BLaER1 (cell line): ENCODE measurements around the gene ZNF341.
A peak's percentile ranks its signal among the peaks of the same experiment; 100 is the strongest.

Experiments used
- H3K27ac ChIP-seq: shearing (Covaris generic); formaldehyde crosslinking; 2 replicates; pipeline ENCODE4 v1.8.1; 2022
- H3K27me3 ChIP-seq: shearing (Covaris generic); formaldehyde crosslinking; 2 replicates; pipeline ENCODE4 v1.8.1; 2022
- H3K36me3 ChIP-seq: shearing (Covaris generic); formaldehyde crosslinking; 2 replicates; pipeline ENCODE4 v1.8.1; 2022
- H3K4me1 ChIP-seq: shearing (Covaris generic); formaldehyde crosslinking; 2 replicates; pipeline ENCODE4 v1.8.1; 2022
- H3K4me2 ChIP-seq: shearing (Covaris generic); formaldehyde crosslinking; 2 replicates; pipeline ENCODE4 v1.8.1; 2022
- H3K4me3 ChIP-seq: shearing (Covaris generic); formaldehyde crosslinking; 2 replicates; pipeline ENCODE4 v1.8.1; 2022
- H3K9ac ChIP-seq: shearing (Covaris generic); formaldehyde crosslinking; 2 replicates; pipeline ENCODE4 v1.8.1; 2022
- H3K9me3 ChIP-seq: shearing (Covaris generic); formaldehyde crosslinking; 2 replicates; pipeline ENCODE4 v1.8.1; 2022
- H4K20me1 ChIP-seq: shearing (Covaris generic); formaldehyde crosslinking; 2 replicates; pipeline ENCODE4 v1.8.1; 2022
- Cebpa-rat ChIP-seq: shearing (Covaris generic); IDR thresholded peaks from 2 replicates; pipeline ENCODE4 v1.8.1; 2022

The ZNF341 gene

GRCh38 chr20:33701629-33702450 lies 30.0 kb upstream of the ZNF341 start:
- no peak overlapping the region for H3K27ac ChIP-seq
- H3K4me2 ChIP-seq, result no peak overlapping the region
- no peaks in the 10 kb centered on the region for H3K27me3 ChIP-seq

GRCh38 chr20:33702861-33703260 lies 28.9 kb upstream of the ZNF341 start:
- TF ChIP-seq Cebpa-rat, result no peak
- H3K27ac ChIP-seq, result 0 out of 2 replicates have a peak overlapping the region, but pooled peaks have one; percentile 46
- no peaks in the 10 kb centered on the region for H4K20me1 ChIP-seq
- H3K4me1 ChIP-seq, result peaks cover 15% of the 10 kb centered on the region
- H3K4me3 ChIP-seq, result no peak overlapping the region
- peaks cover 32% of the 10 kb centered on the region for H3K9me3 ChIP-seq
- H3K36me3 ChIP-seq, result no peaks in the 10 kb centered on the region
- no peak overlapping the region for H3K9ac ChIP-seq
- H3K4me2 ChIP-seq, result peak overlapping the region; percentile 55
- no peaks in the 10 kb centered on the region for H3K27me3 ChIP-seq

More at GRCh38 chr20:33701629-33702450, 30.0 kb upstream of the ZNF341 start:
- Histone ChIP-seq H4K20me1 (no peaks in the 10 kb centered on the region), H3K36me3 (no peaks in the 10 kb centered on the region), H3K9me3 (peaks cover 38% of the 10 kb centered on the region), H3K4me3 (no peak overlapping the region), H3K4me1 (peaks cover 22% of the 10 kb centered on the region), H3K9ac (no peak overlapping the region)
- TF ChIP-seq Cebpa-rat, result no peak

- H3K9me3 ChIP-seq, result peaks cover 25% of the 10 kb centered on the region
- H3K4me2 ChIP-seq, result peak overlapping the region; percentile 55
- no peak for TF ChIP-seq Cebpa-rat
- no peaks in the 10 kb centered on the region for H4K20me1 ChIP-seq
- no peak overlapping the region for H3K27ac ChIP-seq
- H3K4me1 ChIP-seq, result peaks cover 15% of the 10 kb centered on the region
- no peak overlapping the region for H3K4me3 ChIP-seq
- H3K9ac ChIP-seq, result no peak overlapping the region
- H3K36me3 ChIP-seq, result no peaks in the 10 kb centered on the region
- H3K27me3 ChIP-seq, result no peaks in the 10 kb centered on the region
These were observed 28.2 kb upstream of the ZNF341 start for GRCh38 chr20:33703498-33704137.

- Histone ChIP-seq H3K27ac (no peak overlapping the region), H3K4me3 (no peak overlapping the region), H3K27me3 (no peaks in the 10 kb centered on the region), H3K4me1 (peaks cover 15% of the 10 kb centered on the region), H3K36me3 (no peaks in the 10 kb centered on the region), H4K20me1 (no peaks in the 10 kb centered on the region), H3K9me3 (peaks cover 17% of the 10 kb centered on the region), H3K9ac (no peak overlapping the region), H3K4me2 (no peak overlapping the region)
- no peak for TF ChIP-seq Cebpa-rat
These were observed 27.4 kb upstream of the ZNF341 start for GRCh38 chr20:33704197-33704924.

- H3K27me3 ChIP-seq, result no peaks in the 10 kb centered on the region
- H3K4me2 ChIP-seq, result no peak overlapping the region
- TF ChIP-seq Cebpa-rat, result no peak
- no peak overlapping the region for H3K4me3 ChIP-seq
- no peak overlapping the region for H3K27ac ChIP-seq
- no peak overlapping the region for H3K9ac ChIP-seq
- H3K9me3 ChIP-seq, result no peaks in the 10 kb centered on the region
- no peaks in the 10 kb centered on the region for H4K20me1 ChIP-seq
- H3K4me1 ChIP-seq, result peaks cover 11% of the 10 kb centered on the region
- H3K36me3 ChIP-seq, result no peaks in the 10 kb centered on the region
These were observed 24.1 kb upstream of the ZNF341 start for GRCh38 chr20:33707668-33708067.

- no peak overlapping the region for H3K27ac ChIP-seq
- H3K9ac ChIP-seq, result no peak overlapping the region
- no peaks in the 10 kb centered on the region for H4K20me1 ChIP-seq
- no peaks in the 10 kb centered on the region for H3K36me3 ChIP-seq
- no peak overlapping the region for H3K4me2 ChIP-seq
- no peaks in the 10 kb centered on the region for H3K27me3 ChIP-seq
- no peaks in the 10 kb centered on the region for H3K4me1 ChIP-seq
- TF ChIP-seq Cebpa-rat, result no peak
- no peaks in the 10 kb centered on the region for H3K9me3 ChIP-seq
- no peak overlapping the region for H3K4me3 ChIP-seq
These were observed 22.4 kb upstream of the ZNF341 start for GRCh38 chr20:33709398-33709797.

GRCh38 chr20:33709905-33710541 lies 21.8 kb upstream of the ZNF341 start:
- Histone ChIP-seq H4K20me1 (no peaks in the 10 kb centered on the region), H3K36me3 (no peaks in the 10 kb centered on the region), H3K4me2 (no peak overlapping the region), H3K27ac (no peak overlapping the region), H3K27me3 (no peaks in the 10 kb centered on the region), H3K9me3 (no peaks in the 10 kb centered on the region), H3K4me3 (no peak overlapping the region), H3K4me1 (no peaks in the 10 kb centered on the region), H3K9ac (no peak overlapping the region)
- no peak for TF ChIP-seq Cebpa-rat

DNA sequence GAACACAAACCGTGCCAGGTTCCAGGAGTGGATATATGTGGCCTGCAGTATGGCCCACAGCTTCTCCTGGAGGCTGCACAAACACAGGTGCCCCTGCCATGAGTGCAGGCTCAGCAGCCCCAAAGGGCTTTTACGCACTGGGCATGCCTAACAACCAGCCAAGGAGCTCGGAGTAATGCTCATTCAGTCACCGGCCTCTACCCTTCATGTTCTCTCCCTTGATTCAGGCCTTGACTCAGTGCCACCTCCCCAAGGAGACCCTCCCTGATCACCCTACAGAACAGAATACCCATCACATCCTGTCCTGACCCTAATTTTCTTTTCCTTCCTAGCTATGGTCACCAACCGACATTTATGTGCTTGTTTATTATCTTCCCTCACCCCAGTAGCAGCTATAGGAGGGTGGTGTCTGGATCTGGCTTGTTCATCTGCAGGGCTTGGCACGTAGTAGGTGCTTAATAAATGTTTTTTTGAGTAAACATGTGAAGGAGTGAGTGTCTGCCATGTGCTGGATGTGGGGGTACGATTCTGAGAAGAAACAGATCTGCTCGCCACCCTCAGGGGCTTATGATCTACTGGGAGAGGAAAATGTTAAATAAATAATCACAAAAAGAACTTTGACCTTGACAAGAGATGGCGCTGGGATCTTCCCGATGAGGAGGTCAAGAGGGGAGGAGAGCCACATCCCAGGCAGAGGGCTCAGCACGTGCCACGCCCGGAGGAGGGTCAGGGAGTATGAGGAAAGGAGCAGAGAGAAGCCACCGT lies 20.9 kb upstream of the ZNF341 start:
- Histone ChIP-seq H4K20me1 (no peaks in the 10 kb centered on the region), H3K4me1 (no peaks in the 10 kb centered on the region), H3K9me3 (no peaks in the 10 kb centered on the region), H3K27ac (no peak overlapping the region), H3K9ac (no peak overlapping the region), H3K36me3 (no peaks in the 10 kb centered on the region), H3K4me3 (no peak overlapping the region), H3K4me2 (no peak overlapping the region), H3K27me3 (no peaks in the 10 kb centered on the region)
- no peak for TF ChIP-seq Cebpa-rat

- Histone ChIP-seq H3K9me3 (no peaks in the 10 kb centered on the region), H3K27me3 (no peaks in the 10 kb centered on the region), H3K36me3 (no peaks in the 10 kb centered on the region), H3K27ac (no peak overlapping the region), H3K4me1 (no peaks in the 10 kb centered on the region), H3K4me3 (no peak overlapping the region), H3K4me2 (no peak overlapping the region), H3K9ac (no peak overlapping the region), H4K20me1 (no peaks in the 10 kb centered on the region)
- TF ChIP-seq Cebpa-rat, result no peak
These were observed 20.4 kb upstream of the ZNF341 start for GRCh38 chr20:33711446-33711738.
